OCI-LY3 (cell line): ENCODE data around the gene WDR48.

Experiments used
- H2AFZ ChIP-seq: fragments of 200-600, 300-600 bp; shearing (Covaris generic); 2 replicates; pipeline ENCODE4 v1.6.0; 2014; ENCODE audit warnings: antibody characterized with exemption, low read depth, low read length
- H3K27ac ChIP-seq: fragments of 200-600, 300-600 bp; sonication (generic); 2 replicates; pipeline ENCODE4 v1.5.1; 2014; ENCODE audit warnings: mild to moderate bottlenecking, low read length, moderate library complexity, mixed read lengths
- H3K27me3 ChIP-seq: fragments of 200-600, 300-600 bp; sonication (generic); 2 replicates; pipeline ENCODE4 v1.6.1; 2014; ENCODE audit warnings: low read depth, low read length, mixed read lengths
- H3K36me3 ChIP-seq: fragments of 200-600, 300-600 bp; sonication (generic); replicated peaks from 2 replicates; pipeline ENCODE3; 2014; ENCODE audit warnings: low read depth, low read length, mixed read lengths
- H3K4me1 ChIP-seq: fragments of 300-600, 200-600 bp; sonication (generic); 2 replicates; pipeline ENCODE4 v1.6.1; 2014; ENCODE audit warnings: low read length, mixed read lengths
- H3K4me2 ChIP-seq: fragments of 200-600, 300-600 bp; sonication (generic); 2 replicates; pipeline ENCODE4 v1.6.1; 2014; ENCODE audit warnings: low read length, mixed read lengths
- H3K4me3 ChIP-seq: fragments of 300-600, 200-600 bp; sonication (generic); 2 replicates; pipeline ENCODE4 v1.5.1; 2014; ENCODE audit warnings: antibody characterized with exemption, mild to moderate bottlenecking, low read length, moderate library complexity
- H3K79me2 ChIP-seq: fragments of 300-600, 200-600 bp; shearing (Covaris generic); 2 replicates; pipeline ENCODE4 v1.6.1; 2014; ENCODE audit warnings: mild to moderate bottlenecking, low read length, mixed read lengths
- H3K9ac ChIP-seq: fragments of 300-600, 200-600 bp; shearing (Covaris generic); 2 replicates; pipeline ENCODE4 v1.6.0; 2014; ENCODE audit warnings: mild to moderate bottlenecking, low read length, moderate library complexity
- H3K9me3 ChIP-seq: fragments of 200-600, 300-600 bp; shearing (Covaris generic); 2 replicates; pipeline ENCODE4 v1.6.1; 2014; ENCODE audit warnings: low read length, mixed read lengths; ENCODE audit not compliant: insufficient read depth
- H4K20me1 ChIP-seq: fragments of 200-600, 300-600 bp; sonication (generic); 2 replicates; pipeline ENCODE4 v1.6.1; 2016; ENCODE audit warnings: low read length, mixed read lengths; ENCODE audit not compliant: insufficient read depth
- CTCF ChIP-seq: fragments of 200-600, 300-600 bp; sonication (generic); IDR thresholded peaks from 2 replicates; pipeline ENCODE4 v1.5.1; 2014; ENCODE audit warnings: antibody characterized with exemption, low read length, low read depth
- EZH2phosphoT487 ChIP-seq: fragments of 200-600 bp; shearing (Covaris generic); IDR thresholded peaks from 2 replicates; pipeline ENCODE4 v1.6.1; 2018; ENCODE audit warnings: antibody characterized with exemption, mixed run types, low read depth

Gene WDR48

GRCh38 chr3:39126532-39127071, 74.8 kb downstream of the WDR48 start:
- Histone ChIP-seq H3K36me3 (no peaks in the 10 kb centered on the region), H3K9me3 (no peaks in the 10 kb centered on the region), H3K9ac (no peak overlapping the region), H4K20me1 (no peaks in the 10 kb centered on the region), H3K27ac (no peak overlapping the region), H3K4me3 (peak overlapping the region; percentile 22), H2AFZ (no peak overlapping the region), H3K4me1 (peaks cover 31% of the 10 kb centered on the region), H3K79me2 (no peaks in the 10 kb centered on the region), H3K27me3 (0 out of 2 replicates have a peak, but pooled peaks cover 4% of the 10 kb centered on the region), H3K4me2 (peak overlapping the region; percentile 69)
- TF ChIP-seq CTCF (peak; percentile 91), EZH2phosphoT487 (no peak)

GRCh38 chr3:39127269-39127907, 75.6 kb downstream of the WDR48 start:
- H3K27me3 ChIP-seq = 0 out of 2 replicates have a peak, but pooled peaks cover 4% of the 10 kb centered on the region
- no peaks in the 10 kb centered on the region for H3K36me3 ChIP-seq
- no peaks in the 10 kb centered on the region for H3K79me2 ChIP-seq
- TF ChIP-seq EZH2phosphoT487 (no peak), CTCF (no peak)
- H3K27ac ChIP-seq = no peak overlapping the region
- H2AFZ ChIP-seq = no peak overlapping the region
- peak overlapping the region; percentile 69 for H3K4me2 ChIP-seq
- no peaks in the 10 kb centered on the region for H4K20me1 ChIP-seq
- H3K4me1 ChIP-seq = peaks cover 30% of the 10 kb centered on the region
- no peak overlapping the region for H3K9ac ChIP-seq
- no peaks in the 10 kb centered on the region for H3K9me3 ChIP-seq
- peak overlapping the region; percentile 22; the same call in 1 of the 2 replicates for H3K4me3 ChIP-seq

DNA sequence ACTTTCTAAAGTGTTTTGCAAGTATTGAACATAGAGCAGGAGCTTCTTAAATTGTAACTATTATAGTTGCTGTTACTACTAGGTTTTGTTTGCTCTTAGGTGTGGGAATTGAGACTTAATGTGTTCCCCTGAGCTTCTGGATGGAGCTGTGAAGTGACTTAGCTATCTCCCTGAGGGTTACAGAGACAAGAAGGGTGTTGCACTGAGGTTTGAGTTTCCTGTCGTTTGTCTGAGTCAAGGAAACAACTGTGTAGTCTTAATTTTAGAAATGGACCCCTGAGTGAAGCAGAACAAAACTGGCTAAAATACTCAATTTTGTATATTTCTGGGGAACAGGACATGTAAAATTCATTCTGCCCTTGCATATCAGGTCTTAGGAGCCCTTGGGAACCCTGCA, 76.1 kb downstream of the WDR48 start:
- Histone ChIP-seq H3K27me3 (0 out of 2 replicates have a peak, but pooled peaks cover 4% of the 10 kb centered on the region), H3K79me2 (no peaks in the 10 kb centered on the region), H3K36me3 (no peaks in the 10 kb centered on the region), H4K20me1 (no peaks in the 10 kb centered on the region), H3K9ac (no peak overlapping the region), H3K4me1 (peaks cover 24% of the 10 kb centered on the region), H3K4me2 (no peak overlapping the region), H3K9me3 (no peaks in the 10 kb centered on the region), H3K27ac (no peak overlapping the region), H2AFZ (no peak overlapping the region), H3K4me3 (no peak overlapping the region)
- no peak for TF ChIP-seq CTCF

DNA sequence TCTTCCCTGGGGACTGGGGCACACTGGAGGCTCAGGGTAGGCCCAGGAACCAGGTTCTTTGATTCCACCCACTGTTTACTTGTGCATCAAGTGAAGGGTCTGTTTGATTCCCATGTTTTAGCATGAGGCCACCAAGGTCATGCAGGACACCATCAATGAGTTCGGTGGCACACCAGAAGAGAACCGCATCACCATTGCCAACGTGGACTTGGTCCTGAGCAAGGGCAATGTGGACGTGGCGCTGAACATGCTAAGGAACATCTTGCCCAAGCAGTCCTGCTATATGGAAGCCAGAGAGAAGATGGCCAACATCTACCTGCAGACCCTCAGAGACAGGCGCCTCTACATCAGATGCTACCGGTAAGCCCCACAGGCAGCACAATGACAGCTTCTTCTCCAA, 77.1 kb downstream of the WDR48 start:
- no peak overlapping the region for H3K4me2 ChIP-seq
- H3K9ac ChIP-seq = no peak overlapping the region
- H3K9me3 ChIP-seq = no peaks in the 10 kb centered on the region
- 0 out of 2 replicates have a peak, but pooled peaks cover 4% of the 10 kb centered on the region for H3K27me3 ChIP-seq
- no peak overlapping the region for H2AFZ ChIP-seq
- peaks cover 21% of the 10 kb centered on the region for H3K4me1 ChIP-seq
- TF ChIP-seq CTCF (no peak), EZH2phosphoT487 (no peak)
- H3K36me3 ChIP-seq = no peaks in the 10 kb centered on the region
- H4K20me1 ChIP-seq = no peaks in the 10 kb centered on the region
- no peak overlapping the region for H3K27ac ChIP-seq
- no peak overlapping the region for H3K4me3 ChIP-seq
- H3K79me2 ChIP-seq = no peaks in the 10 kb centered on the region
